Measurements from ENCODE around the gene COL13A1.

Gene COL13A1

DNA sequence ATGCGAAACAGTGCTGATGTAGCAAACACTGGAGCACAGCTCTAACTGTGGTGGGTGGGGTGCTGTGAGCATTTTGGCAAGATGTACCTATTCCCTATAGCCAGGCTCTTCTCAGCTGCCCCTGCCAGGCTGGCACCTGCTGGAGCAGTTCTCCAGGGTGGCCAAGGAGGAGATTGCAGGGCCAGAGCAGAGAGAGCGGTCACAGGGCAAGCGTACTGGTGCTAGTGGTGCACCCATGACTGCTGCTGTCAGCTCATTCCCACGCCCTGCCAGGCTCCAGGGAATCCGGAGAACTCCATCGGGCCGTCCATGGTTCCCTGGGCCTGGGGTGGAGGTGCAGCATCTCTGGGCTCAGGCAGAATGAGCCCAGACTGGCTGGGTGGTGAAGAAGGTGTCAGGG is 2.1 kb downstream of the COL13A1 start:
- H3K27me3 ChIP-seq (ENCODE audit: control insufficient read depth in 2 of 2, insufficient read depth in 2 of 2, low read length in 2 of 2) = peaks cover 14 to 26% of the 10 kb centered on the region in 2 donors
- H3K9me3 ChIP-seq (ENCODE audit: control insufficient read depth in 2 of 2, low read length in 2 of 2) = no peaks in the 10 kb centered on the region
- peaks cover 2 to 4% of the 10 kb centered on the region in 2 donors for H3K4me1 ChIP-seq (ENCODE audit: control insufficient read depth in 2 of 2, insufficient read depth in 2 of 2, low read length in 2 of 2)
- no peak overlapping the region for H3K9ac ChIP-seq (ENCODE audit: low read depth in 1 of 2, low read length in 2 of 2)
- no peaks in the 10 kb centered on the region for H3K36me3 ChIP-seq (ENCODE audit: control insufficient read depth in 2 of 2, insufficient read depth in 2 of 2, low read length in 2 of 2)
- no peak overlapping the region for H3K27ac ChIP-seq (ENCODE audit: low read depth in 2 of 2, low read length in 2 of 2)
- H3K4me3 ChIP-seq (ENCODE audit: low read length in 2 of 2) = no peak overlapping the region

DNA sequence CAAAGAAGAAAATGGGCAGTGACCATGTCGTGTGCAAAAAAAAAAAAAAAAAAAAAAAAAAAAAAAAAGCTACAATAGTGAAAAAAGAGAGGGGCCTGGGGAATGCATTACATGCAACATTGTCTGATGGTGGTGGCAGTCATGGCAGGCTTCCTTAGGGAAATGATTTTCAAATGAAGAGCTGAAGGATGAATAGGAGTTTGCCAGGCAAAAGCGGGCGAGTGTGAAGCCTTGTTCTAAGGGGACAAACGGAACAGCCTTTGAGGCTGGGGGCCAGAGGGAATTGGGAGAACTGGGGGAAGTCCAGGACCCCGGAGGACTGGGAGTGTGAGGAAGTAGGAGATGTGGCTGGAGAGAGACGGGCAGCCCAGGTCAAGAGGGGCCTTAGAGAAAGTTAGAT is 3.1 kb downstream of the COL13A1 start:
- Histone ChIP-seq H3K27ac (ENCODE audit: low read depth in 2 of 2, low read length in 2 of 2) (no peak overlapping the region), H3K36me3 (ENCODE audit: control insufficient read depth in 2 of 2, insufficient read depth in 2 of 2, low read length in 2 of 2) (no peaks in the 10 kb centered on the region), H3K9me3 (ENCODE audit: control insufficient read depth in 2 of 2, low read length in 2 of 2) (no peaks in the 10 kb centered on the region), H3K9ac (ENCODE audit: low read depth in 1 of 2, low read length in 2 of 2) (no peak overlapping the region), H3K4me1 (ENCODE audit: control insufficient read depth in 2 of 2, insufficient read depth in 2 of 2, low read length in 2 of 2) (peaks cover 2 to 4% of the 10 kb centered on the region in 2 donors), H3K27me3 (ENCODE audit: control insufficient read depth in 2 of 2, insufficient read depth in 2 of 2, low read length in 2 of 2) (peaks cover 14 to 25% of the 10 kb centered on the region in 2 donors), H3K4me3 (ENCODE audit: low read length in 2 of 2) (no peak overlapping the region)

DNA sequence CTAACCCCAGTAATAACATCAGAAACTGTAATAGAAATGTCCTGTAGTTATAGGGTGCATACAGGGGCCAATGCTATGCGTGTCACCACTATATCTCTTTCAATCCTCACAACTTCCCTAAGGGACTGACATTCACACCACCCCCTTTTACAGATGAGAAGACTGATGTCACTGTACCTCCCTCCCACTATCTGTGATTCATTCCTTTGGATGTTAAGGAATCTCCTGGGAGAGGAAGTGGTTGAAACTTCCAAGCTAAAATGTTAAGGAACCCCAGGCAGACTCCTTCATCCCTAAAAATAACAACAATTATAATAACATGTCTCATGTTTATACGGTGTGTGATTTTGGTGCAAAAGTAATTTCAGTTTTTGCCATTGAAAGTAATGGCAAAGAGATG is 5.4 kb downstream of the COL13A1 start:
- H3K27ac ChIP-seq (ENCODE audit: low read depth in 2 of 2, low read length in 2 of 2) = no peak overlapping the region
- H3K36me3 ChIP-seq (ENCODE audit: control insufficient read depth in 2 of 2, insufficient read depth in 2 of 2, low read length in 2 of 2) = no peaks in the 10 kb centered on the region
- no peak overlapping the region for H3K4me3 ChIP-seq (ENCODE audit: low read length in 2 of 2)
- H3K27me3 ChIP-seq (ENCODE audit: control insufficient read depth in 2 of 2, insufficient read depth in 2 of 2, low read length in 2 of 2) = peaks cover 9 to 13% of the 10 kb centered on the region in 2 donors
- no peaks in the 10 kb centered on the region for H3K9me3 ChIP-seq (ENCODE audit: control insufficient read depth in 2 of 2, low read length in 2 of 2)
- H3K9ac ChIP-seq (ENCODE audit: low read depth in 1 of 2, low read length in 2 of 2) = no peak overlapping the region
- peaks cover 0 to 2% of the 10 kb centered on the region in 2 donors for H3K4me1 ChIP-seq (ENCODE audit: control insufficient read depth in 2 of 2, insufficient read depth in 2 of 2, low read length in 2 of 2)

DNA sequence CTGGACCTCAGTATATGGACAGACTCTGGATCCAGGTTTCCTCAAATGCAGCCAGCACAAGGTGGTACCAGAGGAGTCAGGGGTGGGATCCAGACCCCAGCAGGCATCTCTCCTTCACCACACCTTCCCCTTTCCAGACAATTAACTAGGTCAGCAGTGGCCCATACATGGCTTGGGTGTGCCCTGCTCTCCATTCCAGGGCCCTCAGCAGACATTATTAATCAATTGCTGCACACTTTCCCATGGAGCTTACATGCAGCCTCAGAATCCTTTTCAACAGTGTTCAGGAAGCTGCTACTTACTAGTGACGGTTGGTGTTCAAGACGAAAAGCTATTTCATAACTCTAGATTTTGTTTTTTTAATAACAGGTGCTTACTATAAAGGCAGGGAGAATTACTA is 6.0 kb downstream of the COL13A1 start:
- Histone ChIP-seq H3K4me1 (ENCODE audit: control insufficient read depth in 2 of 2, insufficient read depth in 2 of 2, low read length in 2 of 2) (peaks cover 0 to under 1% of the 10 kb centered on the region in 2 donors), H3K36me3 (ENCODE audit: control insufficient read depth in 2 of 2, insufficient read depth in 2 of 2, low read length in 2 of 2) (no peaks in the 10 kb centered on the region), H3K9me3 (ENCODE audit: control insufficient read depth in 2 of 2, low read length in 2 of 2) (no peaks in the 10 kb centered on the region), H3K4me3 (ENCODE audit: low read length in 2 of 2) (no peak overlapping the region), H3K9ac (ENCODE audit: low read depth in 1 of 2, low read length in 2 of 2) (no peak overlapping the region), H3K27me3 (ENCODE audit: control insufficient read depth in 2 of 2, insufficient read depth in 2 of 2, low read length in 2 of 2) (peaks cover 6 to 12% of the 10 kb centered on the region in 2 donors), H3K27ac (ENCODE audit: low read depth in 2 of 2, low read length in 2 of 2) (no peak overlapping the region)

DNA sequence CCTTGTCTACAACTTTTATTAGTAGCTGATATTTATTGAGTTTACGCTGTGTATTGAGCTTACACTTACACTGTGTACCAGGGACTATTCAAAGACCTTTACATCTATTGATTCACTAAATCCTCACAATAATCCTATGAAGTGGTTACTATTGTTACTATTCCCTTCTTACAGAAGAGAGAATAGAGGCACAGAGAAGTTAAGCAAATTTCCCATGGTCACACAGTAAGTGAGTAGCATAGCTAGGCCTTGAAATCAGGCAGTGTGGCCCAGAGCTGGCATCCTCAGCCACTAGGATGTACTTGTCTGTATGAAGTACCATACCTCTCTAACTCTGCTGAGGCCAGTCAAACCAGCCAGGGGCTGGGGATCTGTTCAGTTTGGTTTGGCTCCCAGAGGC is 7.6 kb downstream of the COL13A1 start:
- H3K9ac ChIP-seq (ENCODE audit: low read depth in 1 of 2, low read length in 2 of 2) = no peak overlapping the region
- H3K4me1 ChIP-seq (ENCODE audit: control insufficient read depth in 2 of 2, insufficient read depth in 2 of 2, low read length in 2 of 2) = no peaks in the 10 kb centered on the region
- no peak overlapping the region for H3K4me3 ChIP-seq (ENCODE audit: low read length in 2 of 2)
- H3K9me3 ChIP-seq (ENCODE audit: control insufficient read depth in 2 of 2, low read length in 2 of 2) = no peaks in the 10 kb centered on the region
- H3K27me3 ChIP-seq (ENCODE audit: control insufficient read depth in 2 of 2, insufficient read depth in 2 of 2, low read length in 2 of 2) = peaks cover 0 to under 1% of the 10 kb centered on the region in 2 donors
- no peaks in the 10 kb centered on the region for H3K36me3 ChIP-seq (ENCODE audit: control insufficient read depth in 2 of 2, insufficient read depth in 2 of 2, low read length in 2 of 2)
- no peak overlapping the region for H3K27ac ChIP-seq (ENCODE audit: low read depth in 2 of 2, low read length in 2 of 2)

DNA sequence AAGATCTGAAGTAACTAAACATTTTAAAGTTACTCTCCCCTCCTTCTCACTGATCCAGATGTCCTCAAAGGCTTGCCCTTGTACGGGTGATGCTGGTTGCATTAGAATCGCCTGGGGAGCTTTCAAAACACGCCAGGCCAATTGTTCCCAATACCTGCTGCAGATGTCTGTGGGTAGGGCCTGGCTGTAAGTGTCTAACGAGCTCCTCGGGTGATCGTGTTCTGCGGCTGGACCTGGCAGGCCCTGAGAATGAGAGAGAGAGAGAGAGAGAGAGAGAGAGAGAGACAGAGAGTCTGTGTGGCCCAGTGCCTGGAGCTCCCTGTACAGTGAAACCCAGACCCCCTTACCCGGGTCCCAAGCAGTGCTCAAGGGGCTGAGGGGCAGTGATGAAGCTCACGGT is 8.4 kb downstream of the COL13A1 start:
- Histone ChIP-seq H3K9ac (ENCODE audit: low read depth in 1 of 2, low read length in 2 of 2) (no peak overlapping the region), H3K4me1 (ENCODE audit: control insufficient read depth in 2 of 2, insufficient read depth in 2 of 2, low read length in 2 of 2) (no peaks in the 10 kb centered on the region), H3K27me3 (ENCODE audit: control insufficient read depth in 2 of 2, insufficient read depth in 2 of 2, low read length in 2 of 2) (no peaks in the 10 kb centered on the region), H3K9me3 (ENCODE audit: control insufficient read depth in 2 of 2, low read length in 2 of 2) (no peaks in the 10 kb centered on the region), H3K36me3 (ENCODE audit: control insufficient read depth in 2 of 2, insufficient read depth in 2 of 2, low read length in 2 of 2) (no peaks in the 10 kb centered on the region), H3K4me3 (ENCODE audit: low read length in 2 of 2) (no peak overlapping the region), H3K27ac (ENCODE audit: low read depth in 2 of 2, low read length in 2 of 2) (no peak overlapping the region)

- H3K4me3 ChIP-seq (ENCODE audit: low read length in 2 of 2) = no peak overlapping the region
- no peak overlapping the region for H3K27ac ChIP-seq (ENCODE audit: low read depth in 2 of 2, low read length in 2 of 2)
- H3K9ac ChIP-seq (ENCODE audit: low read depth in 1 of 2, low read length in 2 of 2) = no peak overlapping the region
- no peaks in the 10 kb centered on the region for H3K36me3 ChIP-seq (ENCODE audit: control insufficient read depth in 2 of 2, insufficient read depth in 2 of 2, low read length in 2 of 2)
- H3K9me3 ChIP-seq (ENCODE audit: control insufficient read depth in 2 of 2, low read length in 2 of 2) = no peaks in the 10 kb centered on the region
- H3K27me3 ChIP-seq (ENCODE audit: control insufficient read depth in 2 of 2, insufficient read depth in 2 of 2, low read length in 2 of 2) = no peaks in the 10 kb centered on the region
- no peaks in the 10 kb centered on the region for H3K4me1 ChIP-seq (ENCODE audit: control insufficient read depth in 2 of 2, insufficient read depth in 2 of 2, low read length in 2 of 2)
Observed at GRCh38 chr10:69810675-69811397, 9.1 kb downstream of the COL13A1 start.

DNA sequence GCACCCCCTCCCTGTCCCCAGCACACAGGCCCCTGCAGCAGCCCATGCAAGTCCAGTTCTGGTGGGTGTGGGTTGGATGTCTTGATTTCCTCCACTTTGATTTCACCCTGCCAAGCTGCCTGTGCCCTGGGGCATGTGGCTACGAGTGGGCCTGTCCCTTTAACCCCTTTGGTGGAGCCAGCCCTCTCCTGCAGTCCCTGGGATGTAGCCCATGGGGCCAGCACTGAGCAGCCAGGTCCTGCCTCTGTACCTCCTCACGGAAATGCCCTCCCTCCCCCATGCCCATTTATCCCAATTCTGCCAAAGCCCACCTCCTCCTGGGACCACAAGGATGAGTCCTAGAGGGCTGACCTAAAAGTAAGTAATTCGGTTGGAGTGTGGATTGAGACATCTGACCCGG is 11.9 kb downstream of the COL13A1 start:
- Histone ChIP-seq H3K4me3 (ENCODE audit: low read length in 2 of 2) (no peak overlapping the region), H3K36me3 (ENCODE audit: control insufficient read depth in 2 of 2, insufficient read depth in 2 of 2, low read length in 2 of 2) (no peaks in the 10 kb centered on the region), H3K27ac (ENCODE audit: low read depth in 2 of 2, low read length in 2 of 2) (no peak overlapping the region), H3K9ac (ENCODE audit: low read depth in 1 of 2, low read length in 2 of 2) (no peak overlapping the region), H3K9me3 (ENCODE audit: control insufficient read depth in 2 of 2, low read length in 2 of 2) (no peaks in the 10 kb centered on the region), H3K27me3 (ENCODE audit: control insufficient read depth in 2 of 2, insufficient read depth in 2 of 2, low read length in 2 of 2) (no peaks in the 10 kb centered on the region), H3K4me1 (ENCODE audit: control insufficient read depth in 2 of 2, insufficient read depth in 2 of 2, low read length in 2 of 2) (no peaks in the 10 kb centered on the region)

GRCh38 chr10:69814251-69814650 is 12.5 kb downstream of the COL13A1 start:
- Histone ChIP-seq H3K36me3 (ENCODE audit: control insufficient read depth in 2 of 2, insufficient read depth in 2 of 2, low read length in 2 of 2) (no peaks in the 10 kb centered on the region), H3K4me3 (ENCODE audit: low read length in 2 of 2) (no peak overlapping the region), H3K27ac (ENCODE audit: low read depth in 2 of 2, low read length in 2 of 2) (no peak overlapping the region), H3K27me3 (ENCODE audit: control insufficient read depth in 2 of 2, insufficient read depth in 2 of 2, low read length in 2 of 2) (no peaks in the 10 kb centered on the region), H3K9me3 (ENCODE audit: control insufficient read depth in 2 of 2, low read length in 2 of 2) (no peaks in the 10 kb centered on the region), H3K9ac (ENCODE audit: low read depth in 1 of 2, low read length in 2 of 2) (no peak overlapping the region), H3K4me1 (ENCODE audit: control insufficient read depth in 2 of 2, insufficient read depth in 2 of 2, low read length in 2 of 2) (no peaks in the 10 kb centered on the region)

GRCh38 chr10:69815104-69815503 is 13.4 kb downstream of the COL13A1 start:
- no peaks in the 10 kb centered on the region for H3K36me3 ChIP-seq (ENCODE audit: control insufficient read depth in 2 of 2, insufficient read depth in 2 of 2, low read length in 2 of 2)
- no peak overlapping the region for H3K27ac ChIP-seq (ENCODE audit: low read depth in 2 of 2, low read length in 2 of 2)
- no peaks in the 10 kb centered on the region for H3K4me1 ChIP-seq (ENCODE audit: control insufficient read depth in 2 of 2, insufficient read depth in 2 of 2, low read length in 2 of 2)
- H3K4me3 ChIP-seq (ENCODE audit: low read length in 2 of 2) = no peak overlapping the region
- no peaks in the 10 kb centered on the region for H3K9me3 ChIP-seq (ENCODE audit: control insufficient read depth in 2 of 2, low read length in 2 of 2)
- H3K9ac ChIP-seq (ENCODE audit: low read depth in 1 of 2, low read length in 2 of 2) = no peak overlapping the region
- H3K27me3 ChIP-seq (ENCODE audit: control insufficient read depth in 2 of 2, insufficient read depth in 2 of 2, low read length in 2 of 2) = no peaks in the 10 kb centered on the region
